NCI-H446 treated with DMSO at 0.1 percent for 48 hours (cell line): ENCODE data around the gene ICA1.

Source experiments
- DNase-seq: peaks from one replicate; lab custom pipeline; 2025; lab: John Stamatoyannopoulos, UW

Gene ICA1

GRCh38 chr7:8228068-8228467 lies 33.9 kb downstream of the ICA1 start:
- DNase-seq = no peak

DNA sequence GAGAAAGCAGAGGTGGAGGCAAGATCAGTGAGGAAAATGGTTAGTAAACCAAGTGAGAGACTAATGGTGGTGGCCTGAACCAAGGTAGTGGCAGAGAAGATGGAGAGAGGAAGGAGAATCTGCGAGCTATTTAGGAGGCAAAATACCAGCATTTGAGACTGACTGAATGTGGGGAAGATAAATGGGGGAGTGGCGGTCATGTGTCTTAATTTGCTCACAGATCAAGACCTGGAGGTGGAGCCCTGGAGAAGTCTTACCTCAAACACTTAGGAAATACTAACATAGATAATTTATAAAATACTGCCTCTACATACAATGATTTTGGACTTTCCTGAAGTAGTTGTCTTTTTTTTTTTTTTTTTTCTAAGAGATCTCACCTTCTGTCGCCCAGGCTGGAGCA lies 34.7 kb downstream of the ICA1 start:
- DNase-seq = no peak

DNA sequence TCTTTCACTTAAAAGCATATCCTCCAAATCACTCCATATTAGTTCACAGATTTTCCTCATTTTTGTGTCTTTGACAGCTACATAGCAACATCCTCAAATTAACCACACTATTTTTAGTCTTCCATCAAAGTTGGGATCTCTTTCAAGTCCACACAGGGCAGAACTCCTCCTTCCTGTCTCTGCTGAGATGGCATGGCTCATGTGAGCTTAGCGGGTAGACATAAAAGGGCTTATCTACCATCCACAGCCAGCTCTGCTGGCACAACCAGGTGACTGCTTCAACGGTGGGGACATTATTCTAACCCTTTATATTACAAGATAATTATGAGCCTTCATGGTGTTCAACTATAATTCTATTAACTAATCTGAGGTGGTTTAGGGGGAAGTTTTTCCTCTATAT lies 35.5 kb downstream of the ICA1 start:
- no peak for DNase-seq

DNA sequence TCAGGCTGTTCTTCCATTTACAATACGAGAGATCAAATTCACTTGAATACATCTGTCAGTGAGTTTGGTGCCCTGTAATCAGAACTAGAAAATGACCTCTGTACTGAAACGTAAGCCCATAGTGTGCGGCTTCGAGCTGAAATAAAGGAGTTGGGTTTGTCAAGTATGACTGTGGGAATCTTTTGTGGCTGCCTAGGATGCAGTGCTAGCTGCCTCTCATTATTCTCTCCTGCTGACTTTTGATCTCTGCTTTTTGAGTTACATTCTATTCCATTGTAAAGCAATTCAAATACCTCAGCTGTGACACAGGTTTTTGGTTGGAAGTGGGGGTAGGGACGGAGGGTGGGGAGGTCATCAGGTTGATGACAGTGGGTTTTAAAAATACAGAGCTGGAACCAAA lies 40.4 kb downstream of the ICA1 start:
- no peak for DNase-seq

GRCh38 chr7:8221101-8221495 lies 40.9 kb downstream of the ICA1 start:
- DNase-seq = no peak

- DNase-seq = no peak
Measured at GRCh38 chr7:8220376-8221100, 41.4 kb downstream of the ICA1 start.

DNA sequence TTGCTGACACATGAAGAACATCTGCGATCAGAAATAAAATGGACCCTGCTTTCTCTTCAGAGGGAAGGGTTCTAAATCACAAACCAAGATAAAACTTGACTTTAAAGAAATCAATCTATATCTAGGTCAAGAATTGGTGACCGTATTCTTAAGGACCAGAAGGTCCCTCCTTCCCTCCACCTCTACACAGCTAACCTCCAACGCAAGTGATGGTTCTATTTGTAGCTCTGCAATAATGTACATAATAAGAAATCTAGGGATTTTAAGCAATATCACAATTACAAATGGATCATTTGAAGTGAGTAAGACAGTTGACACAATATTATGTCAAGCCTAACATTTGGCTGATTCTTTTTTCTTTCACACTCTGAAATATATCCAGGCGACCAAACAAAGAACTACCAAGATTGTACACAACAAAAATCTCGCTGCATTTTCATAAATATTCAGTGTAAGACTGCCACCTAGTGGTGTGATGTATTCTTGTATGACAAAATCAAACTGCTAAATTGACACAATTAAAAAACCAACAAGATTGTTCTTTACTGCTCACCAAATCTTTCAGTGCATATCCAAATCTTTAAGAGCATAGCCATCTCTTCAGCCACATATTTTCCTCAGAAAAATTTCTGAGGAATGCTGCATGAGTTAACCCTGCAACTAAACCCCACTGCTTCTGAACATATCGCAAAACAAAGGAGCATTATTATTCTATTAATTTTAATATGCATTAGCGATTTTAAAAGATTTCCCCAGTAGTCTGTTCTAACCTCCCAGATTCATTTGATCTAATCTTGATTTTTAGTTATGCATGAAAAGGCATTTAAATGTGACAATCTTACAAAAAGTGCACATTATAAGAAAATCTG lies 44.5 kb downstream of the ICA1 start:
- peak; percentile 63 for DNase-seq

- DNase-seq = no peak
Measured at GRCh38 chr7:8216334-8216690, 45.7 kb downstream of the ICA1 start.

DNA sequence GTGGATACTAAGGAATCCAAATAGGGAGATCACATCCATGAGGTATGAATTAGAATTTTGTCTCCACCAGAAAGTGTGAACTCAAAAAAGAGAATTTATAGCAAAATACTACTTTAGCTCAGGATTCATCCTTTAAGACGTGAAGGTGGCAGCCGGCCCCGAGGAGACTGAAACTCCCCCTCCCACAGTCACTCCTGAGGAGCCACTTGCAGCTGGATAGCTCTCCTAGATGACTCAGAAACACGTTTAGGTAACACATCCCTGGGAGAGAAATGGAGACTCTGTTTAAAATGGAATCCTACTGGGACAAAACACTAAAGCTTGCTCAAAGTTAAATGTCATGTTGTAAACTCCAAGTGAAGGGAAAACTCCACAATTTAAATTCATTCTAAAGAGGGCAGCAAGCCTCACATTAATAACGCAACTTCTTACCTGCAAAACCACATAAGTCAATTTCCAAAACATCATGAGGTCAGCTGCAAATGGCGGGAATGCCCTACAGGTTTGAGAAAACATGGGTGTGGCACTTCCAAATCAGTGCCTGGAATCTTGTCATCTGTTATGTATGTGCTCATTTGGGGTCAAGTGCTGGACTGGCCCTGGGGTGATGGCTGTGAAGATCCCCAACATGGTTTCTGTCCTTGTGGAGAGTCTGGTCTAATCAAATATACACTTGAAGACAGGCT lies 46.2 kb downstream of the ICA1 start:
- no peak for DNase-seq

GRCh38 chr7:8214244-8214824 lies 47.6 kb downstream of the ICA1 start:
- peak; percentile 76 for DNase-seq

DNA sequence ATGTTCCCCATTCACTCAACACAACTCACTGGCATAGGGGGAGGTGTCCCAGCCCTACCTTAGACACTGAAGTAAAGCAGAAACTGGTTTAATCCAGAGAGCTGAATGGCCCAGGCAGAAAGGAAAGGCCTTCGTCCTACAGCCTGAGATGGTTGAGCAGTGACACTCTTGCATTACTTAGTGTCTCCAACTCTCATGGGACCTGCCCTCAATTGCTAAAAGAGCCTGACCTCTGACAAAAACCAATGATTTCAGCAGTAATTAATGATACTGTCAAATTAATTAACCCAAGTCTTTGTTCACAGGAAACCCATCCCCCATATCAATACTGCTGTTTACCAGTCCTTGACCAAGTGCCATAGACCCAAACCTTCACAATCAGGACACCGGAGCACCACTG lies 48.6 kb downstream of the ICA1 start:
- DNase-seq = no peak

DNA sequence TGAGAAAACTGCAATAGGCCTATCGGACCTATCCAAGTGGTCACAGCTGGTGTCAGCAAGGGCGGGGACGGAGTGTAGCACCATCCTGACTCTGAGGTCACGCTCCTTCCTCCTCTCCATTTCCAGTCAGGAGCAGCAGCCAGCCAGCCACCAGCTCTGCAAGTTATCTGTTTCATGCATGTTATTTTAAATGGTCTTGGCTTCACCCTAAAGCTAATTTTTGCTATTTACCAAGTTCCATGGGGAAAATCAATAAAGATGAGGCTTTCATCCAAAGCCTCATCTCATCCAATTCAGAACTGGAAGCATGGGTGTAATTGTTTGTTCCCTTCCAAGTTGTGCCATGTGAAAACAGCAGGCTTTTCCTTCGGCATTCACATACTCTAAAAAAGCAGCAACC lies 49.3 kb downstream of the ICA1 start:
- DNase-seq = peak; percentile 88

DNA sequence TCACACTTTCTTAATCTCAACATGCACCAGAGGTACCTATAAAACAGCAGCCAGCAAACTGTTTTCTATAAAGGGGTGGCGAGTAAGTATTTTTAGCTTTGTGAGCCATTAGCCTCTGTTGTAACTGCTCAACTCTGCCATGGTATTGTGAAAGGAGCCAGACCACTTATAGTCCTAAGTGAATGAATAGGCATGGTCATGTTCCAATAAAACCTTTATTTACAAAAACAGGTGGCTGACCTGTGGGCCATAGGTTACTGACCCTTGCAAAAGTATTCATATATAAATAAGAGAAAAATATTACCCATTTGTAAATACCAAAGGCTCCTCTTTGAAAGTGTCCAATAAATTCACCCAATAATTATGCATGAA lies 50.3 kb downstream of the ICA1 start:
- no peak for DNase-seq

GRCh38 chr7:8210845-8211724 lies 50.9 kb downstream of the ICA1 start:
- DNase-seq = no peak

DNA sequence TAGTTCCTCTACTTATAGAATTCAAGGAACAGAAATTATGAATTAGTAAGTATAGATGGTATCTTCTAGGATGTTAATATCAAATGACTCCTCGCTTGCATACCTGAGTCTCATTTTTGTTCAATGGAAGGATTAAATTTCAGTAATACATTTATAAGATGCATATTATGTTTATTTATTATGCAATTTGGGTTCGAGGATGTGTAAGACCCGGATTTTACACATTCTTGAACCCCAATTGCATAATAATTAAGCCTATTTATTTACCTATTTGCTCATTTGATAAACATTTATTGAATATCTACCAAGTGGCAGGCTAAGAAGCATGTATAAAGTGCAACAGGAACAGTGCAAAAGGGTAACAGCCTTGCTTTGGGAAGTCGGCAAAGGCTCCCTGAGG lies 52.6 kb downstream of the ICA1 start:
- DNase-seq = no peak

DNA sequence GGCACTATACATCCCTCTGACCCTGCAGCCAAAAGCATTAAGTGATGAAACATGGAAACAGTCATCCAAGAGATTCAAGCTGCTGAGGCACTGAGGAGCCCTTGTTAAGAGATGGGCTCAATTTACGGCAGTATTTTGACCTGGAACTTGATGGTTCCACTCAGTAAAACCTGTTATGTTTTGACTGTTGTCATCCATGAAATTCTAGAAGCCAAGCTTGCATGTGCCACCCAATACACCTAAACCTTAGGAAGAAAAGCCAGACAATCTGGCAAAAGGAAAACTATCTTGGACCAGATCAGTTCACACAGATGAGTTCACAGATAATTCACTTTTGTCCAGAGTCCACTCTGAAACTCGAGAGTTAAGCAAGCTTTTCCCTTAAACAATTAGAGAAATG lies 53.2 kb downstream of the ICA1 start:
- DNase-seq = no peak

DNA sequence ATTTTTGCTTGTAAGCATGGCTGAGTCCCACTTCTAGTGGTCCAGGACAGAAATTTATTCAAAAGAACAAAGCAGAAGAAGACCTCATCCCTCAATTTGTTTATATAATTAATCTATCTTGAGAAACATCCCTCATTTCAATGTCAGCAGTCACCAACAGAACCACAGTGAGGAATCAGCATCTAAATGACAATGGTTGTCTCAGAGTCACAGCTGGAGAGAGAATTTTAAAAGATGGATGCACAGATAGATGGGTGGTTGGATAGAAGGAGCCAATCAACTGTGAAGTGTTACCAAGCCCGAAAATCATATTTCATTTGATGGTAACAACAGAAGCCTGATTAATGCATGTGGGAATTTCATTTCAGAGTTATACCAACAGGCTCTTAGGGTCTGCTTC lies 55.0 kb downstream of the ICA1 start:
- no peak for DNase-seq

GRCh38 chr7:8205537-8205936 lies 56.4 kb downstream of the ICA1 start:
- DNase-seq = no peak

- DNase-seq = no peak
Measured at GRCh38 chr7:8205031-8205387, 57.0 kb downstream of the ICA1 start.

DNA sequence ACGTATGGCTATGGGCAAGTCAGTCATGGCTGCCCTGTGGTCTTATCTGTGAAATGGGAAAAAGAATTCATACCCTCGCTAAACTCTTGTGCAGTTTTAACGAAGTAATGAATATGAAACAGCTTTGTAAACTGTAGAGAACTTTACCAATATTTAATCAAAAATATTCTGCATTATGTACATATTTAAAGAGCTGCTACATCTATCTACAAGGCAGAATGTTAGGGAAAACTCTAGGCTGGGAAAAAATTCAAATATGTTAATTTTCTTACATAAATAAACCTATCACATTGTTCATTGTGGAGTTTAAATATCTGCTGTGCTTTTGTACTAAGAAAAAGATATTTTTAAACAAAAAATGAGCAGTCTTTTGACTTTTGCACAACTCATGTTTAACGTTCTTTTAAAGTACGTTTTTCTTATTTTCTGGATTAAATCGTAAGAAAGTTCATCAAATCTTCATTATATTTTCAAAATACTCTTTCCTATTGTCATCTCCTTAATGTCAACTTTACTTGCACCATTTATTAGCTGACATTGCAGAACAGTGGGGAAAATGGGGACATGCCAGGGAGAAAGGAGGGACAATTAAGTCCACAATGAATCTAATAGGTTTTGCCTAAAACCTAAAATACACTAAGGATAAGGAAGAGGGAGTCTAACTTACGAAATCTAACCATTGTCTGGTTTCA lies 57.5 kb downstream of the ICA1 start:
- no peak for DNase-seq

GRCh38 chr7:8201846-8202441 lies 60.0 kb downstream of the ICA1 start:
- no peak for DNase-seq
